H9 (cell line): ENCODE measurements around the gene DOCK10. TPM values are rescaled to one million over a fixed set of nuclear protein-coding genes. Genes with fewer than 3 reads are reported as not detected.

Experiments
- DNase-seq: peaks from one replicate; pipeline ENCODE4 v3.0.0-alpha.2; 2017
- H2AFZ ChIP-seq: one replicate; pipeline ENCODE4 v1.6.1; 2013; ENCODE audit warnings: mild to moderate bottlenecking, low read length, control low read depth, moderate library complexity
- H2AK5ac ChIP-seq: 2 replicates; pipeline ENCODE4 v1.6.1; 2013; ENCODE audit warnings: low read length, control low read depth, mixed read lengths; ENCODE audit not compliant: insufficient read length
- H2BK120ac ChIP-seq: one replicate; pipeline ENCODE4 v1.6.1; 2013; ENCODE audit warnings: low read depth, mild to moderate bottlenecking, low read length, control low read depth, inconsistent platforms; ENCODE audit not compliant: poor library complexity, severe bottlenecking
- H2BK12ac ChIP-seq: 2 replicates; pipeline ENCODE4 v1.6.1; 2013; ENCODE audit warnings: low read length, control low read depth, mixed read lengths, low read depth; ENCODE audit not compliant: insufficient read length
- H2BK15ac ChIP-seq: 2 replicates; pipeline ENCODE4 v1.6.1; 2013; ENCODE audit warnings: low read depth, low read length, control low read depth
- H2BK20ac ChIP-seq: one replicate; pipeline ENCODE4 v1.6.1; 2013; ENCODE audit warnings: low read depth, mild to moderate bottlenecking, low read length, control low read depth, inconsistent platforms; ENCODE audit not compliant: poor library complexity, severe bottlenecking
- H2BK5ac ChIP-seq: 2 replicates; pipeline ENCODE4 v1.6.1; 2013; ENCODE audit warnings: low read length, control low read depth, mixed read lengths; ENCODE audit not compliant: insufficient read length
- H3K14ac ChIP-seq: 2 replicates; pipeline ENCODE4 v1.6.1; 2013; ENCODE audit warnings: low read length, control low read depth; ENCODE audit not compliant: insufficient read depth
- H3K18ac ChIP-seq: 2 replicates; pipeline ENCODE4 v1.6.1; 2013; ENCODE audit warnings: low read depth, mild to moderate bottlenecking, mixed read lengths, low read length, control low read depth; ENCODE audit not compliant: insufficient read length
- H3K23ac ChIP-seq: 2 replicates; pipeline ENCODE4 v1.6.1; 2013; ENCODE audit warnings: low read length, control low read depth, mixed read lengths, low read depth; ENCODE audit not compliant: insufficient read length
- H3K23me2 ChIP-seq: 2 replicates; pipeline ENCODE4 v1.6.1; 2013; ENCODE audit warnings: low read depth, mild to moderate bottlenecking, mixed read lengths, low read length, control low read depth; ENCODE audit not compliant: insufficient read length, poor library complexity, severe bottlenecking
- H3K27ac ChIP-seq: 2 replicates; pipeline ENCODE4 v1.5.1; 2013; ENCODE audit warnings: low read length, control low read depth, mixed read lengths, low read depth; ENCODE audit not compliant: insufficient read length
- H3K27me3 ChIP-seq: 2 replicates; pipeline ENCODE4 v1.6.1; 2013; ENCODE audit warnings: low read length, control low read depth, inconsistent platforms; ENCODE audit not compliant: insufficient read depth
- H3K4ac ChIP-seq: 2 replicates; pipeline ENCODE4 v1.6.1; 2013; ENCODE audit warnings: low read depth, mild to moderate bottlenecking, control low read depth, inconsistent platforms, low read length, moderate library complexity
- H3K4me1 ChIP-seq: 2 replicates; pipeline ENCODE4 v1.6.1; 2013; ENCODE audit warnings: low read length, control low read depth, inconsistent platforms; ENCODE audit not compliant: insufficient read depth
- H3K4me2 ChIP-seq: 2 replicates; pipeline ENCODE4 v1.6.1; 2013; ENCODE audit warnings: low read length, control low read depth, mixed read lengths; ENCODE audit not compliant: insufficient read length, insufficient read depth
- H3K56ac ChIP-seq: 2 replicates; pipeline ENCODE4 v1.6.1; 2013; ENCODE audit warnings: low read depth, mild to moderate bottlenecking, mixed read lengths, low read length, control low read depth; ENCODE audit not compliant: insufficient read length
- H3K79me1 ChIP-seq: 2 replicates; pipeline ENCODE4 v1.6.1; 2013; ENCODE audit warnings: low read depth, mild to moderate bottlenecking, moderate library complexity, low read length, control low read depth, inconsistent platforms; ENCODE audit not compliant: insufficient read depth, poor library complexity, severe bottlenecking
- H3K79me2 ChIP-seq: 2 replicates; pipeline ENCODE4 v1.6.1; 2013; ENCODE audit warnings: low read length, control low read depth, inconsistent platforms; ENCODE audit not compliant: insufficient read depth
- H3K9ac ChIP-seq: 2 replicates; pipeline ENCODE4 v1.6.1; 2013; ENCODE audit warnings: low read length, control low read depth, mixed read lengths; ENCODE audit not compliant: insufficient read length; ENCODE audit errors: extremely low read depth
- H3K9me3 ChIP-seq: one replicate; pipeline ENCODE4 v1.6.1; 2013; ENCODE audit warnings: low read depth, low read length, inconsistent platforms; ENCODE audit not compliant: control insufficient read depth
- H3T11ph ChIP-seq: one replicate; pipeline ENCODE4 v1.6.1; 2013; ENCODE audit warnings: mild to moderate bottlenecking, low read length, control low read depth, inconsistent platforms
- H4K20me1 ChIP-seq: one replicate; pipeline ENCODE4 v1.6.1; 2013; ENCODE audit not compliant: control insufficient read depth, insufficient read length, insufficient read depth
- H4K5ac ChIP-seq: 2 replicates; pipeline ENCODE4 v1.6.1; 2013; ENCODE audit warnings: low read depth, mild to moderate bottlenecking, mixed read lengths, low read length, control low read depth; ENCODE audit not compliant: insufficient read length
- H4K8ac ChIP-seq: replicated peaks from 2 replicates; pipeline ENCODE4 v1.6.1; 2013; ENCODE audit warnings: low read length, control low read depth, mixed read lengths, low read depth; ENCODE audit not compliant: insufficient read length
- H4K91ac ChIP-seq: 2 replicates; pipeline ENCODE4 v1.6.1; 2013; ENCODE audit warnings: low read depth, mild to moderate bottlenecking, moderate library complexity, mixed read lengths, low read length, control low read depth; ENCODE audit not compliant: insufficient read length
- H3K27ac Mint-ChIP-seq, 3 experiments: 2 replicates in 2 of 3; 3 replicates in 1 of 3; pipeline ENCODE4 v1.8.0; 2020 to 2021; ENCODE audit warnings: mixed read lengths in 3 of 3, mild to moderate bottlenecking in 1 of 3, moderate library complexity in 1 of 3
- H3K27me3 Mint-ChIP-seq: 2 replicates; pipeline ENCODE4 v1.8.0; 2021; ENCODE audit warnings: low read depth, mild to moderate bottlenecking, moderate library complexity, mixed read lengths
- H3K36me3 Mint-ChIP-seq, 3 experiments: 2 replicates in 2 of 3; 3 replicates in 1 of 3; pipeline ENCODE4 v1.8.0; 2020 to 2021; ENCODE audit warnings: low read depth in 3 of 3, mixed read lengths in 3 of 3; ENCODE audit not compliant: insufficient read depth in 1 of 3
- H3K4me1 Mint-ChIP-seq, 2 experiments: 2 replicates each; pipeline ENCODE4 v1.8.0; 2020; ENCODE audit warnings: mixed read lengths in 2 of 2
- H3K4me3 Mint-ChIP-seq, 2 experiments: 2 replicates in 1 of 2; 3 replicates in 1 of 2; pipeline ENCODE4 v1.8.0; 2020 to 2021; ENCODE audit warnings: mild to moderate bottlenecking in 2 of 2, mixed read lengths in 2 of 2, moderate library complexity in 1 of 2
- H3K9me3 Mint-ChIP-seq, 2 experiments: 2 replicates in 1 of 2; 3 replicates in 1 of 2; pipeline ENCODE4 v1.8.0; 2020; ENCODE audit warnings: mild to moderate bottlenecking in 2 of 2, mixed read lengths in 2 of 2, moderate library complexity in 1 of 2
- WGBS: extraction: QIAGEN DNeasy Blood & Tissue Kit; methylation state at CpG from one replicate; pipeline ENCODE4 v1.1.7; 2013; ENCODE audit warnings: missing lambda C conversion rate, low lambda C conversion rate, mixed read lengths; ENCODE audit not compliant: insufficient read length; ENCODE audit errors: extremely low coverage; 5-methylcytosine and 5-hydroxymethylcytosine counted together
- total RNA-seq: library from RNA; stranded (reverse); gene quantifications from 2 replicates; pipeline ENCODE4 v1.2.1, GENCODE V29; 2021
- TF ChIP-seq, protein P1 (sequence below): fragments of 200-600 bp; sonication (generic); conservative IDR thresholded peaks from 3 replicates; pipeline ENCODE4 v1.8.0; 2021; ENCODE audit warnings: antibody characterized with exemption, mild to moderate bottlenecking

The DOCK10 gene
- total RNA-seq, 1 experiment from 2014 or later: 0.79 TPM

DNA sequence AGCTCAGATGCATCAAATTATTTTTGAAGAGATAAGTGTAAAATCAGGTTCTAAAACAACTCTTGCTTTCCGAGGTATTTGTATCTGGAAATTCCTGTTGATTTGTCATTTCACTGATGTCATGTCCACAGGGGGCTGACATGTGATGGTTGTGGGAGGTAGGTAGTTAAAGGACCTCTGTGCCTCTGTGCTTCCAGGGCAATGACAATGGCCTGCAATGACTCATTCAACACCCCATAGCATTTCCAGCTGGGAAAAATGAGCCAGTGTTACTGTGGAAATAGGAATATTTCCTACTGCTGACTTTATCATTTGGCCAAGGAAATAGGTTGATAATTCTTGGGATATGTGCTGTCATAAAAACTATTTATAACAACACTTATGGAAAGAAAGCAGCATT lies 239.9 kb downstream of the DOCK10 start:
- Histone ChIP-seq H2BK12ac (no peak overlapping the region), H3T11ph (no peak overlapping the region), H4K8ac (no peak overlapping the region), H3K79me1 (no peaks in the 10 kb centered on the region), H3K79me2 (no peaks in the 10 kb centered on the region), H2AK5ac (no peak overlapping the region), H2BK120ac (no peak overlapping the region), H3K27ac (no peak overlapping the region), H2BK20ac (no peak overlapping the region), H3K4me2 (no peak overlapping the region), H3K27me3 (no peaks in the 10 kb centered on the region), H3K23me2 (no peaks in the 10 kb centered on the region), H4K20me1 (no peaks in the 10 kb centered on the region), H3K14ac (no peak overlapping the region), H3K9me3 (no peaks in the 10 kb centered on the region), H3K4ac (no peak overlapping the region), H2AFZ (no peak overlapping the region), H3K56ac (no peak overlapping the region), H2BK5ac (no peak overlapping the region), H3K18ac (no peak overlapping the region), H3K4me1 (no peaks in the 10 kb centered on the region), H3K23ac (no peak overlapping the region), H2BK15ac (no peak overlapping the region), H4K91ac (no peak overlapping the region), H3K9ac (no peak overlapping the region), H4K5ac (no peak overlapping the region)
- no peaks in the 10 kb centered on the region for H3K9me3 Mint-ChIP-seq
- WGBS: no CpG with 5 or more reads among the region's 1 CpG
- TF ChIP-seq, protein P1, sequence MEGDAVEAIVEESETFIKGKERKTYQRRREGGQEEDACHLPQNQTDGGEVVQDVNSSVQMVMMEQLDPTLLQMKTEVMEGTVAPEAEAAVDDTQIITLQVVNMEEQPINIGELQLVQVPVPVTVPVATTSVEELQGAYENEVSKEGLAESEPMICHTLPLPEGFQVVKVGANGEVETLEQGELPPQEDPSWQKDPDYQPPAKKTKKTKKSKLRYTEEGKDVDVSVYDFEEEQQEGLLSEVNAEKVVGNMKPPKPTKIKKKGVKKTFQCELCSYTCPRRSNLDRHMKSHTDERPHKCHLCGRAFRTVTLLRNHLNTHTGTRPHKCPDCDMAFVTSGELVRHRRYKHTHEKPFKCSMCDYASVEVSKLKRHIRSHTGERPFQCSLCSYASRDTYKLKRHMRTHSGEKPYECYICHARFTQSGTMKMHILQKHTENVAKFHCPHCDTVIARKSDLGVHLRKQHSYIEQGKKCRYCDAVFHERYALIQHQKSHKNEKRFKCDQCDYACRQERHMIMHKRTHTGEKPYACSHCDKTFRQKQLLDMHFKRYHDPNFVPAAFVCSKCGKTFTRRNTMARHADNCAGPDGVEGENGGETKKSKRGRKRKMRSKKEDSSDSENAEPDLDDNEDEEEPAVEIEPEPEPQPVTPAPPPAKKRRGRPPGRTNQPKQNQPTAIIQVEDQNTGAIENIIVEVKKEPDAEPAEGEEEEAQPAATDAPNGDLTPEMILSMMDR: no peak
- no peak overlapping the region for H3K4me3 Mint-ChIP-seq
- no peaks in the 10 kb centered on the region for H3K27me3 Mint-ChIP-seq
- DNase-seq: peak; percentile 31
- no peaks in the 10 kb centered on the region; a peak in 1 of 7 replicates for H3K36me3 Mint-ChIP-seq
- peaks cover 0 to 6% of the 10 kb centered on the region in 2 experiments; a peak in 1 of 4 replicates for H3K4me1 Mint-ChIP-seq
- no peak overlapping the region; a peak in 1 of 7 replicates for H3K27ac Mint-ChIP-seq
